Heart left ventricle (tissue), 16 donors: ENCODE data around the gene EXD3. TPM values are rescaled to one million over a fixed set of nuclear protein-coding genes. Genes with fewer than 3 reads are reported as not detected.

Source experiments
- ATAC-seq, 4 donors: fragments of 200-7000 bp; cut with Tn5 transposase; one replicate each; pipeline ENCODE4 v1.9.1; 2020 to 2022; ENCODE audit warnings: moderate library complexity in 4 of 4, mild to moderate bottlenecking in 3 of 4, moderate number of reproducible peaks in 1 of 4
- DNase-seq, 5 donors: peaks; one replicate each; pipeline ENCODE4 v3.0.0-alpha.2; 2020
- H3K27ac ChIP-seq, 12 donors: fragments of 200-600 bp; sonication (generic) in 4 of 12; one replicate each; pipeline versions ENCODE4 v1.5.0 to v1.8.0; 2016 to 2022; ENCODE audit warnings: mild to moderate bottlenecking in 2 of 12
- H3K27me3 ChIP-seq, 9 donors: fragments of 200-600 bp; sonication (generic) in 2 of 9; one replicate each; pipeline versions ENCODE4 v1.5.1 to v1.8.0; 2016 to 2022; ENCODE audit warnings: mild to moderate bottlenecking in 3 of 9
- H3K36me3 ChIP-seq, 9 donors: fragments of 200-600 bp; sonication (generic) in 2 of 9; one replicate each; pipeline versions ENCODE4 v1.5.0 to v1.8.0; 2018 to 2022; ENCODE audit warnings: mild to moderate bottlenecking in 2 of 9
- H3K4me1 ChIP-seq, 12 donors: fragments of 200-600 bp; sonication (generic) in 4 of 12; one replicate each; pipeline versions ENCODE4 v1.5.0 to v1.8.0; 2016 to 2022; ENCODE audit warnings: mild to moderate bottlenecking in 3 of 12
- H3K4me3 ChIP-seq, 12 donors: fragments of 200-600 bp; sonication (generic) in 4 of 12; one replicate each; pipeline versions ENCODE4 v1.5.0 to v1.8.0; 2017 to 2022; ENCODE audit warnings: mild to moderate bottlenecking in 9 of 12, moderate library complexity in 4 of 12
- H3K9me3 ChIP-seq, 12 donors: fragments of 200-600 bp; sonication (generic) in 4 of 12; one replicate each; pipeline versions ENCODE4 v1.5.0 to v1.8.0; 2016 to 2022; ENCODE audit warnings: mild to moderate bottlenecking in 1 of 12
- CTCF ChIP-seq, 12 donors: fragments of 200-600 bp; sonication (generic) in 4 of 12; IDR thresholded peaks; one replicate each; pipeline versions ENCODE4 v1.5.0 to v1.8.0; 2018 to 2022; ENCODE audit warnings: antibody characterized with exemption in 12 of 12, mild to moderate bottlenecking in 5 of 12
- POLR2A ChIP-seq, 2 donors: fragments of 450-650 bp; IDR thresholded peaks; one replicate each; pipeline ENCODE4 v1.6.1; 2017; ENCODE audit warnings: antibody characterized with exemption in 2 of 2, mild to moderate bottlenecking in 2 of 2, moderate library complexity in 2 of 2
- WGBS, 4 donors: extraction: QIAGEN DNeasy Blood & Tissue Kit in 2 of 4; methylation state at CpG; one replicate each; pipeline versions ENCODE4 v1.1.5 to v1.1.7; 2013 to 2018; 5-methylcytosine and 5-hydroxymethylcytosine counted together
- intact Hi-C, 10 donors: fragments of 100-400 bp; cut with DNase I; formaldehyde crosslinking; loops; one replicate each; pipeline versions ENCODE4 v1.11.1 to v1.14.2; 2022
- polyA plus RNA-seq, 2 donors: library from polyadenylated mRNA; stranded (reverse); fragments of 200-250 nt; gene quantifications; one replicate each; pipeline ENCODE4 v1.2.3, GENCODE V29; 2013
- total RNA-seq, 9 donors: library from RNA; depleted of rRNA in 2 of 9; stranded (reverse); fragments of >200 nt in 2 of 9; fragmentation: NEBNext Ultra II Directional in 3 of 9; extraction: Animal tissue kit (Norgen Biotek cat#: 25700) in 3 of 9; gene quantifications; one replicate each; pipeline versions ENCODE4 v1.1.0 to v1.2.4, GENCODE V29; 2016 to 2023
- donor health status: ischemic (EF 13 %, LVEDD 7.1; RV severe dilation, severe dysfunction).
- donor health status: healthy with polysubstance abuse.
- donor health status: DM: no; HTN: yes; CAD: no.
- donor health status: DM: no; HTN: no; CAD: no.
- donor health status: ischemic (EF 25% LVEDD 6.9; RV normal size, moderate dysfunction).
- donor health status: ischemic (EF 25% LVEDD 5.7; RV mildly dilated, moderate dysfunction).
- donor health status: healthy.
- donor health status: DM: yes; HTN: yes; CAD: no.
- donor health status: ischemic (EF 35%, LVEDD 5.7; RV mildly dilated, moderate dysfunction).
- donor health status: nonischemic (EF 11% LVEDD 7.7; RV severe dilation, severe dysfunction).
- donor health status: DM: yes; HTN: yes; CAD: no.
- donor health status: PGD.
- donor health status: ischemic (EF 29% LVEDD 5.4; RV normal size, mild dysfunction).
- donor health status: nonischemic (EF 23%, LVEDD 6.1; RV moderate dilation, normal function).

The EXD3 gene
- total and polyA plus RNA-seq, 11 donors, result 4.1 to 15.2 (median 8.6) TPM

GRCh38 chr9:137421838-137422603, 941 bp downstream of the EXD3 start:
- DNase-seq (peak in 1 of 5 donors; percentile 1), ATAC-seq (no peak)
- Histone ChIP-seq H3K4me3 (peak overlapping the region; percentile 63 to 100 (median 92)), H3K36me3 (no peaks in the 10 kb centered on the region), H3K27me3 (no peaks in the 10 kb centered on the region), H3K27ac (peak overlapping the region; percentile 48 to 89 (median 82)), H3K9me3 (no peaks in the 10 kb centered on the region), H3K4me1 (peaks cover 0 to 49% (median 25%) of the 10 kb centered on the region in 12 donors)
- TF ChIP-seq POLR2A (IDR thresholded peaks at IDR 0.05) (no peak), CTCF (IDR thresholded peaks at IDR 0.05) (no peak)
- WGBS, 4 donors, result 2 to 4% (median 2%) methylated on average over 11 of the region's 11 CpGs
- intact Hi-C loops, result loop anchor here in 3 of 10 donors (2.0 to 10.0 kb wide), 5 partner anchors 23 to 297 kb away; partner anchors contain the start of gene NRARP (in 1 of the 3)

DNA sequence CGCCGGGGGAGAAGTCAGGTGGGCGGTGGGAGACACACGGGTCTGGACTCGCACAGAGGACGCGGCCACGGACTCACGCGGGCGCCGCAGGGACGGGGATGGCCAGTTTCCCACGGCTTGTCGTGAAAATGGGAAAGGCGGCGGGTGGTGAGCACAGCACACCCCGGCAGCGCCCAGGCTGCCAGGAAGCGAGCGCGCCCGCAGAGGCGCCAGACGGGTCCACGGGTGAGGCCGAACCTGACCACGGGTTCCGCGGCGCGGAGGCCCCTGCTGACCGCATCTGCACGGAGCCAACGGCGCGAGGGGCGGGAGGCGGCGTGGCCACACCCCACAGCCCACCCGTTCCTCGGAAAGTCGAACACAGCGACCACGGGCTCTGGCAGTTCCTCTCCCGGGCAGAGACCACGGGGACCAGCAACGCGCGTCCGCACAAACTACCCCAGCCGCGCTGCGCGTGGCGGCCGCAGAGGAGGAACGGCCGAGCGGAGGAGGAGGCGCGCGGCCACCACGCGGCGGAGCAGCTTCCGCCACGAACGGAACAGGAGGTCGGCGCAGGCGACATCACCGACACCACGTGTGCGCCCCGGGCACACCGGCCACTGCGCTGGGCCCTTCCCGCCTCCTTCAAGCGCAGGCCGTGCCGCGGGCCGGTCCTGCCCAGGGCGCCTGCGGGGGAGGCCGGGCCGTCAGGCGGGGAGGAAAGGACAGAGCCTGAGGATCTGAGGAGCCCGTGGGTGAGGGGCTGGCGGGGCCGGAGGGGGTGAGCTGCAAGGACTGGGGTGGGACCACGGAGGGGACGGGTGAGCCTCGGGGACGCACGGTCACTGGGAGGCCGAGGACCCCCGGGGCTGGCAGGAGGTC, 5.6 kb downstream of the EXD3 start:
- WGBS, 4 donors, result 52 to 92% (median 87%) methylated on average over 89 to 99 of the region's 99 CpGs
- no peak for TF ChIP-seq CTCF (IDR thresholded peaks at IDR 0.05)
- peak overlapping the region in 8 of 12 donors; percentile 4 to 74 (median 66) for H3K27ac ChIP-seq
- no peaks in the 10 kb centered on the region for H3K36me3 ChIP-seq
- peaks cover 1 to 36% (median 17%) of the 10 kb centered on the region in 12 donors for H3K4me1 ChIP-seq
- H3K27me3 ChIP-seq, result no peaks in the 10 kb centered on the region
- peak overlapping the region in 11 of 12 donors; percentile 1 to 56 (median 42) for H3K4me3 ChIP-seq
- H3K9me3 ChIP-seq, result no peaks in the 10 kb centered on the region
- ATAC-seq (peak in 3 of 4 donors; percentile 41 to 63 (median 53)), DNase-seq (peak in 3 of 5 donors; percentile 24 to 62 (median 36))
- intact Hi-C loops, result no loop called here

GRCh38 chr9:137416563-137417151, 6.3 kb downstream of the EXD3 start:
- intact Hi-C loops, result no loop called here
- H3K4me3 ChIP-seq, result peak overlapping the region in 11 of 12 donors; percentile 1 to 56 (median 42)
- H3K9me3 ChIP-seq, result no peaks in the 10 kb centered on the region
- H3K27me3 ChIP-seq, result no peaks in the 10 kb centered on the region
- 62 to 87% (median 81%) methylated on average over 15 to 45 of the region's 45 CpGs for WGBS, 4 donors
- no peaks in the 10 kb centered on the region for H3K36me3 ChIP-seq
- peak overlapping the region in 8 of 12 donors; percentile 4 to 74 (median 66) for H3K27ac ChIP-seq
- peaks cover 4 to 36% (median 17%) of the 10 kb centered on the region in 12 donors for H3K4me1 ChIP-seq
- TF ChIP-seq CTCF (IDR thresholded peaks at IDR 0.05) (no peak), POLR2A (IDR thresholded peaks at IDR 0.05) (no peak)
- DNase-seq (peak in 2 of 5 donors; percentile 45 to 66), ATAC-seq (peak in 3 of 4 donors; percentile 6 to 60 (median 35))
